ENCODE data around the gene FAM131B.
A peak's percentile ranks its signal among the peaks of the same experiment; 100 is the strongest.

GRCh38 chr7:143305423-143306070 is 57.0 kb downstream of the FAM131B start:
- TF ChIP-seq CTCF (optimal IDR thresholded peaks at IDR 0.05 in 1 of 3, IDR thresholded peaks at IDR 0.05 in 1 of 3, conservative IDR thresholded peaks at IDR 0.05 in 1 of 3; ENCODE audit: extremely low read depth in 1 of 3, insufficient read depth in 2 of 3, low read length in 3 of 3) (peak; percentile 89 to 95 (median 90)), EZH2 (IDR thresholded peaks at IDR 0.05; ENCODE audit: low read length) (no peak)
